K562 treated with DMSO at 1 percent for 4 hours (cell line): ENCODE data around the gene ITGB5. TPM values are rescaled to one million over a fixed set of nuclear protein-coding genes. Genes with fewer than 3 reads are reported as not detected.

Experiments used
- total RNA-seq: library from RNA; unstranded; fragments of 300-600 nt; gene quantifications from 2 replicates; pipeline ENCODE4 v1.2.3, GENCODE V29; 2022; ENCODE audit not compliant: insufficient read depth

The ITGB5 gene, protein sequence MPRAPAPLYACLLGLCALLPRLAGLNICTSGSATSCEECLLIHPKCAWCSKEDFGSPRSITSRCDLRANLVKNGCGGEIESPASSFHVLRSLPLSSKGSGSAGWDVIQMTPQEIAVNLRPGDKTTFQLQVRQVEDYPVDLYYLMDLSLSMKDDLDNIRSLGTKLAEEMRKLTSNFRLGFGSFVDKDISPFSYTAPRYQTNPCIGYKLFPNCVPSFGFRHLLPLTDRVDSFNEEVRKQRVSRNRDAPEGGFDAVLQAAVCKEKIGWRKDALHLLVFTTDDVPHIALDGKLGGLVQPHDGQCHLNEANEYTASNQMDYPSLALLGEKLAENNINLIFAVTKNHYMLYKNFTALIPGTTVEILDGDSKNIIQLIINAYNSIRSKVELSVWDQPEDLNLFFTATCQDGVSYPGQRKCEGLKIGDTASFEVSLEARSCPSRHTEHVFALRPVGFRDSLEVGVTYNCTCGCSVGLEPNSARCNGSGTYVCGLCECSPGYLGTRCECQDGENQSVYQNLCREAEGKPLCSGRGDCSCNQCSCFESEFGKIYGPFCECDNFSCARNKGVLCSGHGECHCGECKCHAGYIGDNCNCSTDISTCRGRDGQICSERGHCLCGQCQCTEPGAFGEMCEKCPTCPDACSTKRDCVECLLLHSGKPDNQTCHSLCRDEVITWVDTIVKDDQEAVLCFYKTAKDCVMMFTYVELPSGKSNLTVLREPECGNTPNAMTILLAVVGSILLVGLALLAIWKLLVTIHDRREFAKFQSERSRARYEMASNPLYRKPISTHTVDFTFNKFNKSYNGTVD
- total RNA-seq: 26.2 and 28.0 TPM in 2 replicates

DNA sequence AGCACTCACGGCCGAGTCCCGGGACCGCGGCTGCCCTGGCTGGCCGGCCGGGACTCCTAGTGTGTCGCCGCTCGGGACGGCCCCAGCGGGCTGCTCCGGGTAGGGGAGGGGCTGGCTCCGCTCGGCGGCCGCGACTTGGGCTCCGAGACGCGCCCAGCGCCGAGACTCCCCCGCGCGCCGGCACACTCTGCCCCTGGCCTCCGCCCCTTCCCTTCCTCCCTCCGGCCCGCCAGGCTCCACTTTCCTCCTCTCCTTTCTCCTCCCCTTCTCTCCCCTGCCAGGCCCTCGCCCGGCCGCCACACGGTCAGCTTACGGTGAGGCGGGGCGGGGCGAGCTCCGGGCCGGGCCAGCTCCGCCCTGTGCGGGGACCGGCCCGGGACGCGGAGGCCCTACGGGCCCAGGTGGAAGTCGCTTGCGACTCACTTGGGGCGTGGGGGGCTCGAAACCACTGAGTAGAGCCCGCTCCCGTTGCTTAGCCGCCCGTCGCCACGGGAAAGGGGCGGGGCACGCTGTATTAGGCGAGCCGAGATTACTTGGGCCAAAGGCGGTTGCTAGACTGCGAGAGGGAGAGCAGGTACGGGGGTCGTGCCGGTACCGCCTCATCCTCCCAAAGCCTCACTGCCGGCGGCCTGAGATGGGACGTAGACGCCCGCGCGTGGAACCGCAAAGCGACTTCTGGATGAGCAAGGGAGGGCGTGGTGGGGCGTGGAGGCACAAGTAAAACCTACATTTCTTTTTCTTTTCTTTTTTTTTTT lies at the start of gene ITGB5:
ITGB5 (minus strand) TSS at position 189 of the 755 bp plus-strand sequence. CDS start 365 bp downstream, outside the sequence.

DNA sequence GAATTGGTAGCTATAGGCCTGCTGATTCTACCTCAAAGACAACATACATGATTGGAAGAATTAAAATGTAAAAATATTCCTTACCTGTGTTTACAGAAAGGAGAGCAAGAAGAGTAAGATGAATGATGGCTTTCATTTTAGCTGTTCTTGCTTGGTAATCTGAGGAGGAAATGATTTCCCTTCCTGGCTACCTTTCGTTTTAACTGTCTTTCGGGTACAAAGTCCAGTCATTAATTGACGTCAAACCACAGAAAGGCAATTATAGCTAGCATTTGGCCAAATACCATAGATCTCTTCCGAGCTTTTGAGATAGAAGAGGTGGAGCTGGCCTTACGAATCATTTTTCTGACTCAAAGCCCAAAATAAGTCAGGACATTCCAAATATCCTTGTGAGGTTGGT lies 47.4 kb upstream of the ITGB5 start, which contains the start of gene MUC13:
MUC13 (minus strand) TSS at position 175 of the 400 bp plus-strand sequence; CDS start at position 136, 39 bp downstream.

DNA sequence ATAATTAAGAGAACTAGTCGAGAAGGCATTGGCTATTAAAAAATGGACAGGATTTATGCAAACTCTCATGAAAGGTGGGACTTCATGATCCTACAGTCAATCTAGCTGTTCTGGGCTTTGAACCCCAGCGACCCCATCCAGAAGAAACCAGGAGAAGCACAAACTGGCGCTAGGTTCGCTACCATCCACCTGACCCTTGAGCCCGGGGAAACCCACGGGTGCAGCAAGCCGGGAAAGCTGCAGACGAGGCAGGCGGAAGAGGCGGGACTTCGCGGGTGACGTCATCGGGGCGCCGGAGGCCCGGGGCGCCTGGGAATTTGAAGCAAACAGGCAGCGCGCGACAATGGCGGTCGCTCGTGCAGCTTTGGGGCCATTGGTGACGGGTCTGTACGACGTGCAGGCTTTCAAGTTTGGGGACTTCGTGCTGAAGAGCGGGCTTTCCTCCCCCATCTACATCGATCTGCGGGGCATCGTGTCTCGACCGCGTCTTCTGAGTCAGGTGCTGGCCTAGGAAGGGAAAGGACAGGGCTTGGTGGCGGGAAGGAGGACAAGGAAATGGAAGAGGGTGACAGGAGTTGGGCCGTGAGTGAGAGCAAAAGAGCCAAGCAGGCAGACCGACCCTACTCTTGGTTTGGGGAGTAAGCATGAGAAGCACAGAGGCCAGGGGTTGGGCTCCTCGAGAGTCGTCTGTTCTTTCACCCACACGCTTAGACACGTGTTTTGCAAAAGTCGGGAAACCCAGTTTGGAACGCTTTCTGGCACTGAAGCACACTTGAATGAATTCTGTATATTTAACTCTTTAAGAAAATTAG lies 156.8 kb downstream of the ITGB5 start, which contains the start of gene UMPS:
UMPS (plus strand) TSS at position 324 of the 812 bp plus-strand sequence; CDS start at position 344, 20 bp downstream.

Other genes starting within 250 kb of the ITGB5 start
- gene UMPS, start 156.9 kb downstream of the ITGB5 start, total RNA-seq: 7.0 and 9.7 TPM in 2 replicates
- not detected in 2 replicates for gene MUC13, start 47.4 kb upstream of the ITGB5 start, total RNA-seq
- not detected in 2 replicates for gene HEG1, start 168.6 kb upstream of the ITGB5 start, total RNA-seq